GM19455 (cell line): ENCODE measurements around the gene HEG1.
"Not testable (repeated sequence)": the region's sequence is repeated elsewhere in the genome, so short reads cannot be mapped to it uniquely, and the experiment has no call there.

ENCODE experiments used
- ATAC-seq: cut with Tn5 transposase; IDR thresholded peaks from one replicate; pipeline ENCODE4 v1.9.1; 2021; ENCODE audit not compliant: unreplicated experiment

Gene HEG1

GRCh38 chr3:124963755-124964154 lies 92.0 kb downstream of the HEG1 start:
- ATAC-seq: no peak

- ATAC-seq: no peak
Observed at GRCh38 chr3:124962403-124962940, 93.3 kb downstream of the HEG1 start.

GRCh38 chr3:124960698-124961097 lies 95.1 kb downstream of the HEG1 start:
- ATAC-seq: no peak

- ATAC-seq: no peak
Observed at GRCh38 chr3:124960105-124960504, 95.7 kb downstream of the HEG1 start.

GRCh38 chr3:124957951-124958350 lies 97.8 kb downstream of the HEG1 start:
- not testable (repeated sequence) for ATAC-seq

GRCh38 chr3:124952282-124952855 lies 103.4 kb downstream of the HEG1 start:
- ATAC-seq: no peak

- ATAC-seq: no peak
Observed at GRCh38 chr3:124951511-124952281, 104.1 kb downstream of the HEG1 start.

- no peak for ATAC-seq
Observed at GRCh38 chr3:124950026-124950425, 105.8 kb downstream of the HEG1 start.

- no peak for ATAC-seq
Observed at GRCh38 chr3:124942613-124943012, 113.2 kb downstream of the HEG1 start.

- no peak for ATAC-seq
Observed at GRCh38 chr3:124941771-124942170, 114.0 kb downstream of the HEG1 start.

GRCh38 chr3:124939661-124940060 lies 116.1 kb downstream of the HEG1 start:
- ATAC-seq: no peak

- no peak for ATAC-seq
Observed at GRCh38 chr3:124938896-124939295, 116.9 kb downstream of the HEG1 start.

GRCh38 chr3:124937049-124937448 lies 118.7 kb downstream of the HEG1 start:
- ATAC-seq: no peak

- no peak for ATAC-seq
Observed at GRCh38 chr3:124935794-124936542, 119.8 kb downstream of the HEG1 start.

GRCh38 chr3:124935264-124935663 lies 120.5 kb downstream of the HEG1 start:
- no peak for ATAC-seq

GRCh38 chr3:124934577-124934976 lies 121.2 kb downstream of the HEG1 start, which contains the start of gene MUC13:
Gene MUC13, minus strand, starts transcription at chr3:124934751. Its CDS starts 39 bp downstream, at chr3:124934712.
- no peak for ATAC-seq

- ATAC-seq: no peak
Observed at GRCh38 chr3:124928333-124929202, 127.2 kb downstream of the HEG1 start.

- ATAC-seq: no peak
Observed at GRCh38 chr3:124927574-124928045, 128.2 kb downstream of the HEG1 start.

- no peak for ATAC-seq
Observed at GRCh38 chr3:124926426-124927101, 129.2 kb downstream of the HEG1 start.

GRCh38 chr3:124924741-124925140 lies 131.1 kb downstream of the HEG1 start:
- ATAC-seq: no peak
